Gastrocnemius medialis (tissue), 4 donors: ENCODE measurements around the gene SUPT7L. TPM values are rescaled to one million over a fixed set of nuclear protein-coding genes. Genes with fewer than 3 reads are reported as not detected.

Source experiments
- ATAC-seq, 2 donors: fragments of 150-250 bp; one replicate each; pipeline ENCODE4 v1.9.1; 2016
- DNase-seq, 2 donors: peaks; one replicate each; pipeline ENCODE4 v3.0.0-alpha.2; 2019
- H3K27ac ChIP-seq, 4 donors: fragments of 200-600 bp; sonication (generic); 1 replicate in 1 of 4; 2 replicates in 3 of 4; pipeline ENCODE4 v1.5.1; 2016 to 2018; ENCODE audit warnings: mild to moderate bottlenecking in 2 of 4, moderate library complexity in 1 of 4
- H3K27me3 ChIP-seq, 3 donors: fragments of 200-600 bp; sonication (generic) in 2 of 3; 1 replicate in 1 of 3; 2 replicates in 2 of 3; pipeline versions ENCODE4 v1.5.1 to v1.6.0; 2016 to 2019; ENCODE audit warnings: mild to moderate bottlenecking in 1 of 3, moderate library complexity in 1 of 3
- H3K36me3 ChIP-seq, 2 donors: fragments of 200-600 bp; sonication (generic) in 1 of 2; one replicate each; pipeline ENCODE4 v1.5.1; 2017 to 2018
- H3K4me1 ChIP-seq, 2 donors: fragments of 200-600 bp; sonication (generic) in 1 of 2; one replicate each; pipeline ENCODE4 v1.5.1; 2016 to 2017; ENCODE audit warnings: mild to moderate bottlenecking in 2 of 2
- H3K4me3 ChIP-seq, 4 donors: fragments of 200-600 bp; sonication (generic) in 3 of 4; 1 replicate in 1 of 4; 2 replicates in 3 of 4; pipeline ENCODE4 v1.5.1; 2016 to 2019; ENCODE audit warnings: mild to moderate bottlenecking in 2 of 4
- H3K9me3 ChIP-seq, 3 donors: fragments of 200-600 bp; sonication (generic) in 2 of 3; 1 replicate in 1 of 3; 2 replicates in 2 of 3; pipeline ENCODE4 v1.5.1; 2016 to 2019
- CTCF ChIP-seq, 5 experiments: fragments of 450-650 bp in 3 of 5; fragments of 200-600 bp in 2 of 5; sonication (generic) in 2 of 5; IDR thresholded peaks in 4 of 5; conservative IDR thresholded peaks in 1 of 5; 1 replicate in 4 of 5; 2 replicates in 1 of 5; pipeline ENCODE4 v1.5.1; 2016 to 2019; ENCODE audit warnings: antibody characterized with exemption in 5 of 5, mild to moderate bottlenecking in 3 of 5, moderate library complexity in 3 of 5
- POLR2A ChIP-seq, 2 donors: fragments of 450-650 bp; IDR thresholded peaks; one replicate each; pipeline ENCODE4 v1.6.1; 2017; ENCODE audit warnings: antibody characterized with exemption in 2 of 2, mild to moderate bottlenecking in 2 of 2, moderate library complexity in 2 of 2
- in situ Hi-C, 4 donors: fragments of 200-750 bp; cut with MboI; loops; one replicate each; pipeline versions ENCODE4 v1.15.0 to v1.8.0; 2017; ENCODE audit warnings: low sequenced_read_pairs in 4 of 4
- intact Hi-C: fragments of 100-400 bp; cut with DNase I; formaldehyde crosslinking; loops from one replicate; pipeline ENCODE4 v1.15.1; 2023; ENCODE audit warnings: low total_unique reads
- total RNA-seq, 4 donors: library from RNA; depleted of rRNA; stranded (reverse); fragments of >200 nt; gene quantifications; one replicate each; pipeline versions ENCODE4 v1.1.0 to v1.2.3, GENCODE V29; 2016

The SUPT7L gene
- total RNA-seq, 4 donors from 2014 or later = 14.6 to 26.0 (median 21.9) TPM

- DNase-seq (no peak), ATAC-seq (no peak)
- TF ChIP-seq CTCF (IDR thresholded peaks at IDR 0.05 in 4 of 5, conservative IDR thresholded peaks at IDR 0.05 in 1 of 5) = no peak
- no peak for TF ChIP-seq POLR2A (IDR thresholded peaks at IDR 0.05)
- in situ Hi-C loops (no loop called here), intact Hi-C loops (no loop called here)
- Histone ChIP-seq H3K4me1 (peaks cover 5 to 9% of the 10 kb centered on the region in 2 donors), H3K36me3 (peaks cover 6 to 69% of the 10 kb centered on the region in 2 donors), H3K27ac (no peak overlapping the region), H3K9me3 (no peaks in the 10 kb centered on the region), H3K27me3 (no peaks in the 10 kb centered on the region), H3K4me3 (no peak overlapping the region)
Measured at GRCh38 chr2:27671235-27671634, 7.8 kb upstream of the SUPT7L start.

GRCh38 chr2:27667446-27667845, 4.0 kb upstream of the SUPT7L start:
- ATAC-seq (no peak), DNase-seq (no peak)
- Histone ChIP-seq H3K36me3 (peaks cover 3 to 58% of the 10 kb centered on the region in 2 donors), H3K27me3 (no peaks in the 10 kb centered on the region), H3K27ac (no peak overlapping the region), H3K4me1 (peaks cover 24 to 26% of the 10 kb centered on the region in 2 donors), H3K9me3 (no peaks in the 10 kb centered on the region), H3K4me3 (no peak overlapping the region)
- intact Hi-C loops = loop anchor here (10.0 kb wide), 1 partner anchor 183 kb away; the partner anchor contains the start of gene IFT172
- in situ Hi-C loops = no loop called here
- TF ChIP-seq CTCF (IDR thresholded peaks at IDR 0.05 in 4 of 5, conservative IDR thresholded peaks at IDR 0.05 in 1 of 5) = no peak
- no peak for TF ChIP-seq POLR2A (IDR thresholded peaks at IDR 0.05)

GRCh38 chr2:27664622-27665363, 1.4 kb upstream of the SUPT7L start:
- H3K27ac ChIP-seq = peak overlapping the region in 2 of 4 donors; percentile 93 to 99
- in situ Hi-C loops (no loop called here), intact Hi-C loops (loop anchor here (10.0 kb wide), 1 partner anchor 180 kb away; the partner anchor contains the start of gene IFT172)

GRCh38 chr2:27664154-27664574, 750 bp upstream of the SUPT7L start:
- Histone ChIP-seq H3K4me1 (peaks cover 29 to 31% of the 10 kb centered on the region in 2 donors), H3K9me3 (no peaks in the 10 kb centered on the region), H3K4me3 (peak overlapping the region; percentile 90 to 100 (median 98)), H3K27me3 (no peaks in the 10 kb centered on the region), H3K36me3 (peaks cover 6 to 59% of the 10 kb centered on the region in 2 donors), H3K27ac (peak overlapping the region; percentile 92 to 99 (median 94))
- ATAC-seq (peak in 1 of 2 donors; percentile 5), DNase-seq (no peak)
- TF ChIP-seq POLR2A (IDR thresholded peaks at IDR 0.05) (no peak), CTCF (IDR thresholded peaks at IDR 0.05 in 4 of 5, conservative IDR thresholded peaks at IDR 0.05 in 1 of 5) (no peak)
- in situ Hi-C loops (no loop called here), intact Hi-C loops (loop anchor here (10.0 kb wide), 1 partner anchor 179 kb away; the partner anchor contains the start of gene IFT172)

More at GRCh38 chr2:27664622-27665363, 1.4 kb upstream of the SUPT7L start:
- ATAC-seq (no peak), DNase-seq (no peak)
- H3K9me3 ChIP-seq = no peaks in the 10 kb centered on the region
- peaks cover 29 to 31% of the 10 kb centered on the region in 2 donors for H3K4me1 ChIP-seq
- H3K4me3 ChIP-seq = peak overlapping the region; percentile 90 to 100 (median 98)
- TF ChIP-seq CTCF (IDR thresholded peaks at IDR 0.05 in 4 of 5, conservative IDR thresholded peaks at IDR 0.05 in 1 of 5) (no peak), POLR2A (IDR thresholded peaks at IDR 0.05) (no peak)
- H3K27me3 ChIP-seq = no peaks in the 10 kb centered on the region
- H3K36me3 ChIP-seq = peaks cover 6 to 59% of the 10 kb centered on the region in 2 donors
